Psoas muscle (tissue), 8 donors: ENCODE results near the gene CFAP299. TPM values are rescaled to one million over a fixed set of nuclear protein-coding genes. Genes with fewer than 3 reads are reported as not detected.

Source experiments
- ATAC-seq, 4 donors: fragments of 200-7000 bp; cut with Tn5 transposase; one replicate each; pipeline ENCODE4 v1.9.1; 2020; ENCODE audit warnings: moderate library complexity in 3 of 4, mild to moderate bottlenecking in 2 of 4
- DNase-seq, 2 donors: peaks; one replicate each; pipeline ENCODE4 v3.0.0-alpha.2; 2020
- H3K27ac ChIP-seq: fragments of 200-600 bp; one replicate; pipeline ENCODE4 v1.8.0; 2022
- H3K27me3 ChIP-seq, 3 donors: fragments of 200-600 bp in 1 of 3; one replicate each; pipeline versions ENCODE4 v1.6.1 to v1.8.0; 2013 to 2022; ENCODE audit warnings: low read length in 2 of 3, mild to moderate bottlenecking in 2 of 3, moderate library complexity in 1 of 3; ENCODE audit not compliant: insufficient read depth in 3 of 3
- H3K36me3 ChIP-seq, 2 donors: fragments of 200-600 bp in 1 of 2; one replicate each; pipeline versions ENCODE4 v1.6.1 to v1.8.0; 2013 to 2022; ENCODE audit warnings: low read depth in 1 of 2, mild to moderate bottlenecking in 1 of 2, moderate library complexity in 1 of 2; ENCODE audit not compliant: insufficient read depth in 1 of 2
- H3K4me1 ChIP-seq: fragments of 200-600 bp; one replicate; pipeline ENCODE4 v1.8.0; 2022
- H3K4me3 ChIP-seq: fragments of 200-600 bp; one replicate; pipeline ENCODE4 v1.8.0; 2022; ENCODE audit warnings: mild to moderate bottlenecking
- H3K9me3 ChIP-seq: fragments of 200-600 bp; one replicate; pipeline ENCODE4 v1.8.0; 2022
- CTCF ChIP-seq: fragments of 200-600 bp; IDR thresholded peaks from one replicate; pipeline ENCODE4 v1.8.0; 2022; ENCODE audit warnings: antibody characterized with exemption
- WGBS, 3 donors: extraction: QIAGEN DNeasy Blood & Tissue Kit; methylation state at CpG; one replicate each; pipeline versions ENCODE4 v1.1.6 to v1.1.7; 2013; 5-methylcytosine and 5-hydroxymethylcytosine counted together
- intact Hi-C, 2 donors: fragments of 100-400 bp; cut with DNase I; formaldehyde crosslinking; loops; one replicate each; pipeline versions ENCODE4 v1.11.0 to v1.14.2; 2022
- polyA plus RNA-seq, 3 donors: library from polyadenylated mRNA; stranded (reverse); fragments of 200-250 nt; gene quantifications; one replicate each; pipeline ENCODE4 v1.2.3, GENCODE V29; 2013
- total RNA-seq, 4 donors: library from RNA; stranded (reverse); fragmentation: NEBNext Ultra II Directional in 2 of 4; extraction: Animal tissue kit (Norgen Biotek cat#: 25700) in 2 of 4; gene quantifications; one replicate each; pipeline versions ENCODE4 v1.2.1 to v1.2.4, GENCODE V29; 2021 to 2023
- donor health status: healthy with polysubstance abuse.
- donor health status: DM: no; HTN: no; CAD: no; lungs with moderate emphysema.
- donor health status: Bipolar disorder and iron deficiency.
- donor health status: healthy.
- donor health status: DM: yes; HTN: yes; CAD: no.
- donor health status: DM: no; HTN: no; CAD: no.
- donor health status: DM: no; HTN: no; CAD: no.
- donor health status: DM: yes; HTN: yes; CAD: no.

Gene CFAP299
- total and polyA plus RNA-seq, 7 donors, result not detected

- intact Hi-C loops, result no loop called here
- Histone ChIP-seq H3K4me3 (no peak overlapping the region), H3K9me3 (no peaks in the 10 kb centered on the region), H3K27ac (no peak overlapping the region), H3K4me1 (no peaks in the 10 kb centered on the region), H3K27me3 (no peaks in the 10 kb centered on the region), H3K36me3 (no peaks in the 10 kb centered on the region)
- no peak for TF ChIP-seq CTCF
- WGBS, 3 donors, result 50 to 63% (median 60%) methylated on average over 2 of the region's 2 CpGs
- no peak for ATAC-seq
- no peak for DNase-seq
Measured at GRCh38 chr4:80767944-80768343, 432.4 kb downstream of the CFAP299 start.

GRCh38 chr4:80776168-80776567 is 440.6 kb downstream of the CFAP299 start:
- no peak for ATAC-seq
- intact Hi-C loops, result no loop called here
- Histone ChIP-seq H3K9me3 (no peaks in the 10 kb centered on the region), H3K4me3 (no peak overlapping the region), H3K4me1 (no peaks in the 10 kb centered on the region), H3K36me3 (no peaks in the 10 kb centered on the region), H3K27ac (no peak overlapping the region), H3K27me3 (no peaks in the 10 kb centered on the region)
- 69 to 80% (median 77%) methylated on average over 5 of the region's 5 CpGs for WGBS, 3 donors
- no peak for TF ChIP-seq CTCF
- DNase-seq, result no peak

GRCh38 chr4:80781431-80781830 is 445.9 kb downstream of the CFAP299 start:
- no peaks in the 10 kb centered on the region for H3K4me1 ChIP-seq
- H3K27ac ChIP-seq, result no peak overlapping the region
- no peaks in the 10 kb centered on the region for H3K9me3 ChIP-seq
- no peak for TF ChIP-seq CTCF
- no peak overlapping the region for H3K4me3 ChIP-seq
- WGBS, 3 donors, result 26 to 29% (median 28%) methylated on average over 1 of the region's 1 CpG
- intact Hi-C loops, result no loop called here
- DNase-seq (no peak), ATAC-seq (no peak)
- no peaks in the 10 kb centered on the region for H3K36me3 ChIP-seq
- H3K27me3 ChIP-seq, result no peaks in the 10 kb centered on the region

GRCh38 chr4:80787306-80787705 is 451.8 kb downstream of the CFAP299 start:
- Histone ChIP-seq H3K36me3 (no peaks in the 10 kb centered on the region), H3K27me3 (no peaks in the 10 kb centered on the region), H3K4me3 (no peak overlapping the region), H3K4me1 (no peaks in the 10 kb centered on the region), H3K27ac (no peak overlapping the region), H3K9me3 (no peaks in the 10 kb centered on the region)
- TF ChIP-seq CTCF, result no peak
- intact Hi-C loops, result no loop called here
- 57 to 72% (median 72%) methylated on average over 1 of the region's 1 CpG for WGBS, 3 donors
- ATAC-seq, result no peak
- no peak for DNase-seq

GRCh38 chr4:80788798-80789197 is 453.3 kb downstream of the CFAP299 start:
- no peak for ATAC-seq
- no peaks in the 10 kb centered on the region for H3K4me1 ChIP-seq
- no peak overlapping the region for H3K4me3 ChIP-seq
- H3K27me3 ChIP-seq, result no peaks in the 10 kb centered on the region
- DNase-seq, result no peak
- H3K9me3 ChIP-seq, result no peaks in the 10 kb centered on the region
- intact Hi-C loops, result no loop called here
- 74 to 91% (median 75%) methylated on average over 1 of the region's 1 CpG for WGBS, 3 donors
- H3K36me3 ChIP-seq, result no peaks in the 10 kb centered on the region
- no peak overlapping the region for H3K27ac ChIP-seq
- TF ChIP-seq CTCF, result no peak
